GM12864 (cell line): ENCODE data around the gene PMAIP1.
"Not testable (repeated sequence)": the region's sequence is repeated elsewhere in the genome, so short reads cannot be mapped to it uniquely, and the experiment has no call there.

Experiments used
- DNase-seq: peaks from one replicate; pipeline ENCODE4 v3.0.0-alpha.2; 2011; ENCODE audit warnings: low read depth
- H3K4me3 ChIP-seq: 2 replicates; pipeline ENCODE4 v1.5.1; 2011; ENCODE audit warnings: mild to moderate bottlenecking, low read depth, low read length, control low read depth
- CTCF ChIP-seq: IDR thresholded peaks from 2 replicates; pipeline ENCODE4 v1.5.1; 2011; ENCODE audit warnings: low read depth, mild to moderate bottlenecking, moderate library complexity, low read length, control low read depth, inconsistent platforms; ENCODE audit errors: missing control alignments

The PMAIP1 gene

GRCh38 chr18:59885579-59886163, 14.1 kb upstream of the PMAIP1 start:
- TF ChIP-seq CTCF: no peak
- DNase-seq: no peak
- H3K4me3 ChIP-seq: peak overlapping the region; percentile 17

- not testable (repeated sequence) for DNase-seq
These were observed 13.4 kb upstream of the PMAIP1 start for GRCh38 chr18:59886399-59886798.

GRCh38 chr18:59892123-59892522, 7.7 kb upstream of the PMAIP1 start:
- no peak for DNase-seq
- no peak for TF ChIP-seq CTCF
- H3K4me3 ChIP-seq: no peak overlapping the region

More at GRCh38 chr18:59886399-59886798, 13.4 kb upstream of the PMAIP1 start:
- not testable (repeated sequence) for H3K4me3 ChIP-seq

GRCh38 chr18:59893971-59894370, 5.8 kb upstream of the PMAIP1 start:
- no peak for DNase-seq
- H3K4me3 ChIP-seq: no peak overlapping the region
- no peak for TF ChIP-seq CTCF

GRCh38 chr18:59897321-59897954, 2.4 kb upstream of the PMAIP1 start:
- no peak for DNase-seq
- no peak for TF ChIP-seq CTCF
- H3K4me3 ChIP-seq: no peak overlapping the region

- no peak overlapping the region; the same call in 1 of the 2 replicates for H3K4me3 ChIP-seq
- no peak for TF ChIP-seq CTCF
- DNase-seq: no peak
These were observed 1.7 kb upstream of the PMAIP1 start for GRCh38 chr18:59898093-59898492.

- TF ChIP-seq CTCF: no peak
- H3K4me3 ChIP-seq: peak overlapping the region; percentile 94
- no peak for DNase-seq
These were observed 1.0 kb upstream of the PMAIP1 start for GRCh38 chr18:59898609-59899297.
